Vagina (tissue), 2 donors: ENCODE results near the gene AHDC1.

Source experiments
- CTCF ChIP-seq, 3 experiments: fragments of 450-650 bp in 2 of 3; fragments of 200-600 bp in 1 of 3; sonication (generic) in 1 of 3; IDR thresholded peaks; one replicate each; pipeline ENCODE4 v1.5.1; 2017 to 2019; ENCODE audit warnings: antibody characterized with exemption in 3 of 3, mild to moderate bottlenecking in 2 of 3, moderate library complexity in 2 of 3
- POLR2A ChIP-seq, 2 donors: fragments of 450-650 bp; IDR thresholded peaks; one replicate each; pipeline ENCODE4 v1.6.1; 2017; ENCODE audit warnings: antibody characterized with exemption in 2 of 2, mild to moderate bottlenecking in 2 of 2, moderate library complexity in 2 of 2
- POLR2AphosphoS5 ChIP-seq, 2 donors: sonication (generic); formaldehyde crosslinking; IDR thresholded peaks; one replicate each; pipeline ENCODE4 v1.9.0; 2017; ENCODE audit warnings: antibody characterized with exemption in 2 of 2, mild to moderate bottlenecking in 2 of 2, low read depth in 1 of 2; ENCODE audit not compliant: insufficient read depth in 1 of 2

- TF ChIP-seq CTCF (IDR thresholded peaks at IDR 0.05) (no peak), POLR2AphosphoS5 (IDR thresholded peaks at IDR 0.05; ENCODE audit: insufficient read depth in 1 of 2, low read depth in 1 of 2) (peak; percentile 44 to 55), POLR2A (IDR thresholded peaks at IDR 0.05) (peak in 1 of 2 donors; percentile 6)
Measured at GRCh38 chr1:27525296-27526272, 78.4 kb downstream of the AHDC1 start.
